Measurements from ENCODE around the gene CHST1.

GRCh38 chr11:45665933-45666647 is 668 bp upstream of the CHST1 start:
- TF ChIP-seq CTCF (conservative IDR thresholded peaks at IDR 0.05; ENCODE audit: low read depth, low read length) (no peak), EZH2 (IDR thresholded peaks at IDR 0.05; ENCODE audit: low read length, unreplicated experiment) (no peak), EZH2phosphoT487 (IDR thresholded peaks at IDR 0.05; ENCODE audit: borderline replicate concordance, low read length) (no peak)

Data from PC-3 (cell line).